Retinal pigment epithelial cell (primary cell): ENCODE results near the gene FOXK1.

Source experiments
- DNase-seq: peaks from one replicate; pipeline ENCODE4 v3.0.0-alpha.2; 2010; ENCODE audit warnings: low read depth
- H3K4me3 ChIP-seq: 2 replicates; pipeline ENCODE4 v1.5.1; 2011; ENCODE audit warnings: mild to moderate bottlenecking, low read length, control low read depth, moderate library complexity
- CTCF ChIP-seq: conservative IDR thresholded peaks from 2 replicates; pipeline ENCODE4 v1.5.1; 2011; ENCODE audit warnings: low read depth, low read length, control low read depth, inconsistent platforms

FOXK1 gene

GRCh38 chr7:4738711-4739527, 56.8 kb downstream of the FOXK1 start:
- H3K4me3 ChIP-seq: peak overlapping the region; percentile 14
- no peak for TF ChIP-seq CTCF
- DNase-seq: peak; percentile 85

GRCh38 chr7:4739528-4739992, 57.5 kb downstream of the FOXK1 start:
- no peak for DNase-seq
- TF ChIP-seq CTCF: peak; percentile 55
- H3K4me3 ChIP-seq: no peak overlapping the region

GRCh38 chr7:4740796-4741195, 58.7 kb downstream of the FOXK1 start:
- no peak for DNase-seq
- TF ChIP-seq CTCF: no peak
- no peak overlapping the region for H3K4me3 ChIP-seq

GRCh38 chr7:4742051-4742573, 60.0 kb downstream of the FOXK1 start:
- no peak for DNase-seq
- TF ChIP-seq CTCF: no peak
- no peak overlapping the region for H3K4me3 ChIP-seq

GRCh38 chr7:4742852-4743251, 60.8 kb downstream of the FOXK1 start:
- DNase-seq: no peak
- no peak overlapping the region for H3K4me3 ChIP-seq
- no peak for TF ChIP-seq CTCF

- H3K4me3 ChIP-seq: peak overlapping the region; percentile 6
- no peak for TF ChIP-seq CTCF
- DNase-seq: peak; percentile 98
These were observed 62.5 kb downstream of the FOXK1 start for GRCh38 chr7:4744391-4745264.
